ENCODE measurements around the gene ZNF714.
"Not testable (repeated sequence)": the region's sequence is repeated elsewhere in the genome, so short reads cannot be mapped to it uniquely, and the experiment has no call there.

The ZNF714 gene

GRCh38 chr19:21133633-21134032 is 51.6 kb downstream of the ZNF714 start:
- DNase-seq, result no peak

- DNase-seq, result no peak
Observed at GRCh38 chr19:21134934-21135366, 52.9 kb downstream of the ZNF714 start.

GRCh38 chr19:21135433-21135832 is 53.4 kb downstream of the ZNF714 start:
- no peak for DNase-seq

- no peak for DNase-seq
Observed at GRCh38 chr19:21138130-21138529, 56.1 kb downstream of the ZNF714 start.

- not testable (repeated sequence) for DNase-seq
Observed at GRCh38 chr19:21141006-21141405, 59.0 kb downstream of the ZNF714 start.

- DNase-seq, result peak; percentile 92 to 96
Observed at GRCh38 chr19:21141787-21142464, 59.9 kb downstream of the ZNF714 start, which contains the start of gene ZNF431. Gene ZNF431, plus strand, starts transcription at chr19:21142040. Its CDS starts 144 bp downstream, at chr19:21142184.

GRCh38 chr19:21143428-21143827 is 61.4 kb downstream of the ZNF714 start:
- no peak for DNase-seq

- DNase-seq, result no peak
Observed at GRCh38 chr19:21143854-21144253, 61.9 kb downstream of the ZNF714 start.

GRCh38 chr19:21147540-21147939 is 65.5 kb downstream of the ZNF714 start:
- DNase-seq, result no peak

GRCh38 chr19:21148681-21149080 is 66.7 kb downstream of the ZNF714 start:
- no peak for DNase-seq

- DNase-seq, result no peak
Observed at GRCh38 chr19:21149877-21150276, 67.9 kb downstream of the ZNF714 start.

GRCh38 chr19:21151460-21151859 is 69.5 kb downstream of the ZNF714 start:
- no peak for DNase-seq

- no peak for DNase-seq
Observed at GRCh38 chr19:21158523-21159135, 76.6 kb downstream of the ZNF714 start.

GRCh38 chr19:21164541-21164940 is 82.5 kb downstream of the ZNF714 start:
- DNase-seq, result no peak

- DNase-seq, result no peak
Observed at GRCh38 chr19:21166436-21166835, 84.4 kb downstream of the ZNF714 start.

Measured in NCI-H2081 (cell line).